OCI-LY1 (cell line): ENCODE data around the gene CDHR1.

ENCODE experiments used
- H2AFZ ChIP-seq: fragments of 200-600 bp; sonication (generic), shearing (Covaris generic); 2 replicates; pipeline ENCODE4 v1.6.0; 2014; ENCODE audit warnings: antibody characterized with exemption, mild to moderate bottlenecking, low read length
- H3F3A ChIP-seq: fragments of 200-600 bp; sonication (generic), shearing (Covaris generic); 2 replicates; pipeline ENCODE4 v1.6.0; 2014; ENCODE audit warnings: mild to moderate bottlenecking, antibody characterized with exemption, low read length, moderate library complexity; ENCODE audit not compliant: insufficient read depth
- H3K27ac ChIP-seq: fragments of 200-600 bp; sonication (generic); 2 replicates; pipeline ENCODE4 v1.5.1; 2014; ENCODE audit warnings: low read length, mixed run types, mild to moderate bottlenecking, low read depth; ENCODE audit not compliant: poor library complexity, severe bottlenecking
- H3K27me3 ChIP-seq: fragments of 200-600 bp; sonication (generic); 2 replicates; pipeline ENCODE4 v1.6.0; 2014; ENCODE audit warnings: antibody characterized with exemption, mild to moderate bottlenecking, low read length, moderate library complexity; ENCODE audit not compliant: insufficient read depth
- H3K36me3 ChIP-seq: fragments of 200-600 bp; sonication (generic); 2 replicates; pipeline ENCODE4 v1.6.1; 2014; ENCODE audit warnings: mild to moderate bottlenecking, antibody characterized with exemption, low read length, moderate library complexity, mixed read lengths; ENCODE audit not compliant: insufficient read depth
- H3K4me1 ChIP-seq: fragments of 200-600 bp; sonication (generic); 2 replicates; pipeline ENCODE4 v1.5.1; 2014; ENCODE audit warnings: mild to moderate bottlenecking, low read length, moderate library complexity; ENCODE audit not compliant: insufficient read depth, severe bottlenecking
- H3K4me2 ChIP-seq: fragments of 200-600 bp; sonication (generic), shearing (Covaris generic); 2 replicates; pipeline ENCODE4 v1.6.1; 2014; ENCODE audit warnings: low read length
- H3K4me3 ChIP-seq: fragments of 200-600 bp; sonication (generic); 2 replicates; pipeline ENCODE4 v1.5.1; 2014; ENCODE audit warnings: low read length, low read depth, mild to moderate bottlenecking, mixed read lengths; ENCODE audit not compliant: poor library complexity, severe bottlenecking
- H3K79me2 ChIP-seq: fragments of 200-600 bp; shearing (Covaris generic); 2 replicates; pipeline ENCODE4 v1.6.1; 2016; ENCODE audit warnings: mixed run types, low read length, mixed read lengths; ENCODE audit not compliant: insufficient read depth
- H3K9ac ChIP-seq: fragments of 200-600 bp; sonication (generic), shearing (Covaris generic); 2 replicates; pipeline ENCODE4 v1.6.1; 2014; ENCODE audit warnings: mild to moderate bottlenecking, low read length, mixed read lengths
- H3K9me2 ChIP-seq: fragments of 200-600 bp; sonication (generic), shearing (Covaris generic); 2 replicates; pipeline ENCODE4 v1.6.1; 2014; ENCODE audit warnings: low read depth, mild to moderate bottlenecking, low read length, mixed read lengths
- H3K9me3 ChIP-seq: fragments of 200-600 bp; shearing (Covaris generic); 2 replicates; pipeline ENCODE4 v1.6.1; 2014; ENCODE audit warnings: low read length, mixed read lengths
- H4K20me1 ChIP-seq: fragments of 200-600 bp; sonication (generic), shearing (Covaris generic); 2 replicates; pipeline ENCODE4 v1.6.0; 2016; ENCODE audit warnings: mild to moderate bottlenecking, low read length; ENCODE audit not compliant: insufficient read depth
- CTCF ChIP-seq: fragments of 200-600 bp; sonication (generic), shearing (Covaris generic); IDR thresholded peaks from 2 replicates; pipeline ENCODE4 v1.5.1; 2017; ENCODE audit warnings: mild to moderate bottlenecking, antibody characterized with exemption, low read length, moderate library complexity, mixed read lengths
- EZH2 ChIP-seq: fragments of 200-600 bp; sonication (generic), shearing (Covaris generic); IDR thresholded peaks from 2 replicates; pipeline ENCODE4 v1.8.0; 2017; ENCODE audit warnings: borderline replicate concordance, mixed run types, mild to moderate bottlenecking, antibody characterized with exemption, low read length, moderate library complexity, mixed read lengths

CDHR1 gene

DNA sequence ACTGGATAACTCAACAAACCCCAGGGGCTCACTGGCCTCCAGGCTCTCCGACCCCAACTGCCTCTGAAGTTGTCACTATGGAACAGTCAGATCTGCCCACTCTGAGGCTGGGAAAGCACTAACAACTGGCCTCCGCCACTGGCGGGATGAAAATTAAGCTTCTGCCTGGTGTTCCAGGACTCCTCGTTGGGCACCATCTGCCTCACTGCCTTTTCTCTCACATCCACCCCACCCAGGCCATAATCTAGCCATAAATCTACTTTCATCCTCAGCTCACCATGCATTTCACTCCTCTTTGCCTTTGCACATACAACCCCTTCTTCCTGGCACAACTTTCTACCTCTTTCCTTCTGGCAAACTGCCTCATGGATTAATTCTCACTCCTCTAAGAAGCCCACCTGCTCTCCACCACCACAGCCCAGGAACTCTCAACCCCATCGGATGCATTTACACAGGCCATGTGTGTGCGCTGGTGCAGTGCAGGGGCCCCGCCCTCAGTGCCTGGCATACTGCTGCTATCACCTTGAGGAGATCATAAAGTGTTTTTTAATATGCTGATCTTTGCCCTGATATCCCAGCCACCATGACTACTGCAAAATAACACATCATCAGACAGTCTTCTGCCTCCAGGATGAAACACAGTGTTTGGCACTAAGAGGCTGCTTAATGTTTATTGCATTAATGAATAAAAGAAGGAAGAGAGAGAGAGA is 4.0 kb downstream of the CDHR1 start:
- TF ChIP-seq CTCF (no peak), EZH2 (no peak)
- Histone ChIP-seq H4K20me1 (no peaks in the 10 kb centered on the region), H3K9me2 (no peaks in the 10 kb centered on the region), H3K36me3 (no peaks in the 10 kb centered on the region), H3K9me3 (no peaks in the 10 kb centered on the region), H2AFZ (no peak overlapping the region), H3F3A (no peaks in the 10 kb centered on the region), H3K9ac (no peak overlapping the region), H3K27ac (no peak overlapping the region), H3K27me3 (0 out of 2 replicates have a peak, but pooled peaks cover 10% of the 10 kb centered on the region), H3K4me2 (no peak overlapping the region), H3K79me2 (no peaks in the 10 kb centered on the region), H3K4me1 (peaks cover 6% of the 10 kb centered on the region), H3K4me3 (no peak overlapping the region)

- Histone ChIP-seq H3K9ac (no peak overlapping the region), H3F3A (no peaks in the 10 kb centered on the region), H3K27me3 (0 out of 2 replicates have a peak, but pooled peaks cover 4% of the 10 kb centered on the region), H3K79me2 (no peaks in the 10 kb centered on the region), H3K4me1 (no peaks in the 10 kb centered on the region), H3K9me3 (no peaks in the 10 kb centered on the region), H3K9me2 (no peaks in the 10 kb centered on the region), H3K36me3 (no peaks in the 10 kb centered on the region), H3K27ac (no peak overlapping the region), H4K20me1 (no peaks in the 10 kb centered on the region), H3K4me2 (no peak overlapping the region), H3K4me3 (no peak overlapping the region), H2AFZ (no peak overlapping the region)
- TF ChIP-seq CTCF = no peak
- no peak for TF ChIP-seq EZH2
These were observed 6.4 kb downstream of the CDHR1 start for GRCh38 chr10:84200537-84201243.

GRCh38 chr10:84201244-84201606 is 6.9 kb downstream of the CDHR1 start:
- no peaks in the 10 kb centered on the region for H3K9me3 ChIP-seq
- no peak overlapping the region for H3K4me3 ChIP-seq
- H3K36me3 ChIP-seq = no peaks in the 10 kb centered on the region
- no peaks in the 10 kb centered on the region for H3K79me2 ChIP-seq
- H2AFZ ChIP-seq = no peak overlapping the region
- 0 out of 2 replicates have a peak, but pooled peaks cover 4% of the 10 kb centered on the region for H3K27me3 ChIP-seq
- peak; percentile 44; the same call in 1 of the 2 replicates for TF ChIP-seq CTCF
- no peak for TF ChIP-seq EZH2
- no peaks in the 10 kb centered on the region for H4K20me1 ChIP-seq
- no peaks in the 10 kb centered on the region for H3F3A ChIP-seq
- no peak overlapping the region for H3K27ac ChIP-seq
- no peaks in the 10 kb centered on the region for H3K9me2 ChIP-seq
- no peak overlapping the region for H3K9ac ChIP-seq
- H3K4me2 ChIP-seq = no peak overlapping the region
- H3K4me1 ChIP-seq = no peaks in the 10 kb centered on the region
